ENCODE measurements around the gene UMOD.

- no peak for TF ChIP-seq CTCF (IDR thresholded peaks at IDR 0.05)
- no peak for TF ChIP-seq POLR2A (IDR thresholded peaks at IDR 0.05)
These were observed 44.4 kb upstream of the UMOD start for GRCh38 chr16:20396846-20397467.

All from uterus (tissue), 2 donors.